ENCODE results near the gene ERC1. TPM values are rescaled to one million over a fixed set of nuclear protein-coding genes. Genes with fewer than 3 reads are reported as not detected.

The ERC1 gene
- total RNA-seq, 4 donors from 2014 or later = 23.5 to 74.8 (median 57.0) TPM

- in situ Hi-C loops (cut with MboI; ENCODE audit: low pct_ligation_motif_present in 1 of 4, low pct_unique_long_range_greater_than_20kb in 1 of 4, low sequenced_read_pairs in 3 of 4) = no loop called here
- intact Hi-C loops (cut with DNase I; ENCODE audit: low total_unique reads) = no loop called here
Observed at GRCh38 chr12:1041478-1041877, 50.5 kb downstream of the ERC1 start.

GRCh38 chr12:1044199-1044598 lies 53.2 kb downstream of the ERC1 start:
- in situ Hi-C loops (cut with MboI; ENCODE audit: low pct_ligation_motif_present in 1 of 4, low pct_unique_long_range_greater_than_20kb in 1 of 4, low sequenced_read_pairs in 3 of 4) (no loop called here), intact Hi-C loops (cut with DNase I; ENCODE audit: low total_unique reads) (loop anchor here (2.0 kb wide), 1 partner anchor 31 kb away; no protein-coding TSS in a partner anchor)
- H3K9me3 ChIP-seq = no peaks in the 10 kb centered on the region
- peaks cover 0 to 16% (median 5%) of the 10 kb centered on the region in 4 donors for H3K4me1 ChIP-seq
- no peak overlapping the region for H3K27ac ChIP-seq
- DNase-seq = no peak
- no peak overlapping the region for H3K4me3 ChIP-seq
- H3K36me3 ChIP-seq = no peaks in the 10 kb centered on the region
- no peaks in the 10 kb centered on the region for H3K27me3 ChIP-seq
- TF ChIP-seq POLR2A (IDR thresholded peaks at IDR 0.05) (no peak), POLR2AphosphoS5 (IDR thresholded peaks at IDR 0.05) (no peak), EP300 (IDR thresholded peaks at IDR 0.05; ENCODE audit: low read depth) (no peak)

More at GRCh38 chr12:1041478-1041877, 50.5 kb downstream of the ERC1 start:
- Histone ChIP-seq H3K36me3 (no peaks in the 10 kb centered on the region), H3K4me1 (peaks cover 0 to 9% (median 5%) of the 10 kb centered on the region in 4 donors), H3K27me3 (no peaks in the 10 kb centered on the region), H3K4me3 (no peak overlapping the region), H3K27ac (no peak overlapping the region), H3K9me3 (no peaks in the 10 kb centered on the region)
- DNase-seq = no peak
- TF ChIP-seq CTCF (IDR thresholded peaks at IDR 0.05) (no peak), POLR2A (IDR thresholded peaks at IDR 0.05) (no peak), EP300 (IDR thresholded peaks at IDR 0.05; ENCODE audit: low read depth) (no peak)
- WGBS, 2 donors (ENCODE audit: low coverage in 1 of 2) = 90 to 100% methylated on average over 2 of the region's 2 CpGs

GRCh38 chr12:1044696-1045095 lies 53.7 kb downstream of the ERC1 start:
- DNase-seq = no peak
- Histone ChIP-seq H3K9me3 (no peaks in the 10 kb centered on the region), H3K4me3 (no peak overlapping the region), H3K36me3 (no peaks in the 10 kb centered on the region), H3K27ac (no peak overlapping the region), H3K4me1 (peaks cover 0 to 16% (median 5%) of the 10 kb centered on the region in 4 donors), H3K27me3 (no peaks in the 10 kb centered on the region)
- in situ Hi-C loops (cut with MboI; ENCODE audit: low pct_ligation_motif_present in 1 of 4, low pct_unique_long_range_greater_than_20kb in 1 of 4, low sequenced_read_pairs in 3 of 4) (no loop called here), intact Hi-C loops (cut with DNase I; ENCODE audit: low total_unique reads) (loop anchor here (2.0 kb wide), 1 partner anchor 30 kb away; no protein-coding TSS in a partner anchor)
- no peak for TF ChIP-seq POLR2AphosphoS5 (IDR thresholded peaks at IDR 0.05)
- TF ChIP-seq POLR2A (IDR thresholded peaks at IDR 0.05) = no peak
- TF ChIP-seq EP300 (IDR thresholded peaks at IDR 0.05; ENCODE audit: low read depth) = no peak
- no peak for TF ChIP-seq CTCF (IDR thresholded peaks at IDR 0.05)
- WGBS, 2 donors (ENCODE audit: low coverage in 1 of 2) = 92 to 96% methylated on average over 1 of the region's 1 CpG

GRCh38 chr12:1046727-1047126 lies 55.7 kb downstream of the ERC1 start:
- no peak overlapping the region for H3K27ac ChIP-seq
- H3K4me1 ChIP-seq = peaks cover 0 to 16% (median 5%) of the 10 kb centered on the region in 4 donors
- no peaks in the 10 kb centered on the region for H3K27me3 ChIP-seq
- no peaks in the 10 kb centered on the region for H3K9me3 ChIP-seq
- no peaks in the 10 kb centered on the region for H3K36me3 ChIP-seq
- no peak overlapping the region for H3K4me3 ChIP-seq
- DNase-seq = no peak
- in situ Hi-C loops (cut with MboI; ENCODE audit: low pct_ligation_motif_present in 1 of 4, low pct_unique_long_range_greater_than_20kb in 1 of 4, low sequenced_read_pairs in 3 of 4) = no loop called here
- no peak for TF ChIP-seq POLR2A (IDR thresholded peaks at IDR 0.05)
- TF ChIP-seq CTCF (IDR thresholded peaks at IDR 0.05) = no peak
- TF ChIP-seq POLR2AphosphoS5 (IDR thresholded peaks at IDR 0.05) = no peak
- no peak for TF ChIP-seq EP300 (IDR thresholded peaks at IDR 0.05; ENCODE audit: low read depth)
- intact Hi-C loops (cut with DNase I; ENCODE audit: low total_unique reads) = no loop called here
- 90% methylated on average over 3 of the region's 3 CpGs; no CpG with 5 or more reads in 1 of the 2 donors for WGBS, 2 donors (ENCODE audit: low coverage in 1 of 2)
